Effector memory CD4-positive, alpha-beta T cell (primary cell): ENCODE measurements around the gene CCDC66.

ENCODE experiments used
- DNase-seq, 3 donors: peaks; one replicate each; pipeline ENCODE4 v3.0.0-alpha.2; 2020
- H3K27ac ChIP-seq: 2 replicates; pipeline ENCODE4 v1.7.0; 2013; ENCODE audit warnings: mild to moderate bottlenecking, low read length, moderate library complexity; ENCODE audit not compliant: insufficient read depth, poor library complexity, severe bottlenecking
- H3K27me3 ChIP-seq: replicated peaks from 2 replicates; pipeline ENCODE4 v1.7.0; 2013; ENCODE audit warnings: mild to moderate bottlenecking, low read length; ENCODE audit not compliant: insufficient read depth, control insufficient read depth, poor library complexity, severe bottlenecking
- H3K36me3 ChIP-seq: 2 replicates; pipeline ENCODE4 v1.7.0; 2013; ENCODE audit warnings: mild to moderate bottlenecking, low read length, moderate library complexity; ENCODE audit not compliant: control insufficient read depth, insufficient read depth
- H3K4me1 ChIP-seq: 2 replicates; pipeline ENCODE4 v1.7.0; 2013; ENCODE audit warnings: low read length, mild to moderate bottlenecking; ENCODE audit not compliant: control insufficient read depth, insufficient read depth, poor library complexity, severe bottlenecking
- H3K4me3 ChIP-seq: 2 replicates; pipeline ENCODE4 v1.7.0; 2013; ENCODE audit warnings: low read length, low read depth, mild to moderate bottlenecking; ENCODE audit not compliant: insufficient read depth, poor library complexity, severe bottlenecking
- H3K9me3 ChIP-seq: 2 replicates; pipeline ENCODE4 v1.7.0; 2013; ENCODE audit warnings: mild to moderate bottlenecking, low read length, moderate library complexity; ENCODE audit not compliant: control insufficient read depth

Gene CCDC66

GRCh38 chr3:56645407-56645806 is 88.4 kb downstream of the CCDC66 start:
- DNase-seq = no peak
- H3K4me1 ChIP-seq = no peaks in the 10 kb centered on the region
- no peak overlapping the region for H3K4me3 ChIP-seq
- no peaks in the 10 kb centered on the region for H3K9me3 ChIP-seq
- peaks cover 40% of the 10 kb centered on the region for H3K36me3 ChIP-seq
- H3K27ac ChIP-seq = no peak overlapping the region
- H3K27me3 ChIP-seq = no peaks in the 10 kb centered on the region

GRCh38 chr3:56654460-56654859 is 97.5 kb downstream of the CCDC66 start:
- peaks cover 7% of the 10 kb centered on the region for H3K9me3 ChIP-seq
- peaks cover 72% of the 10 kb centered on the region for H3K36me3 ChIP-seq
- no peak for DNase-seq

GRCh38 chr3:56655709-56656108 is 98.7 kb downstream of the CCDC66 start:
- H3K4me1 ChIP-seq = no peaks in the 10 kb centered on the region
- H3K27ac ChIP-seq = no peak overlapping the region
- peaks cover 7% of the 10 kb centered on the region for H3K9me3 ChIP-seq
- no peaks in the 10 kb centered on the region for H3K27me3 ChIP-seq
- H3K36me3 ChIP-seq = peaks cover 80% of the 10 kb centered on the region
- H3K4me3 ChIP-seq = no peak overlapping the region
- no peak for DNase-seq

More at GRCh38 chr3:56654460-56654859, 97.5 kb downstream of the CCDC66 start:
- H3K27me3 ChIP-seq = no peaks in the 10 kb centered on the region
- no peak overlapping the region for H3K27ac ChIP-seq
- no peak overlapping the region for H3K4me3 ChIP-seq
- H3K4me1 ChIP-seq = no peaks in the 10 kb centered on the region

GRCh38 chr3:56664823-56665222 is 107.8 kb downstream of the CCDC66 start:
- Histone ChIP-seq H3K36me3 (peaks cover 80% of the 10 kb centered on the region), H3K4me1 (no peaks in the 10 kb centered on the region), H3K9me3 (no peaks in the 10 kb centered on the region), H3K4me3 (no peak overlapping the region), H3K27me3 (no peaks in the 10 kb centered on the region), H3K27ac (no peak overlapping the region)
- DNase-seq = no peak

GRCh38 chr3:56667973-56668579 is 111.1 kb downstream of the CCDC66 start:
- no peak overlapping the region for H3K4me3 ChIP-seq
- H3K27me3 ChIP-seq = no peaks in the 10 kb centered on the region
- peaks cover 70% of the 10 kb centered on the region for H3K36me3 ChIP-seq
- H3K4me1 ChIP-seq = no peaks in the 10 kb centered on the region
- DNase-seq = no peak
- no peak overlapping the region for H3K27ac ChIP-seq
- no peaks in the 10 kb centered on the region for H3K9me3 ChIP-seq
